Measurements from ENCODE around the gene PLEKHM3.
"Not testable (repeated sequence)": the region's sequence is repeated elsewhere in the genome, so short reads cannot be mapped to it uniquely, and the experiment has no call there.

PLEKHM3 gene

DNA sequence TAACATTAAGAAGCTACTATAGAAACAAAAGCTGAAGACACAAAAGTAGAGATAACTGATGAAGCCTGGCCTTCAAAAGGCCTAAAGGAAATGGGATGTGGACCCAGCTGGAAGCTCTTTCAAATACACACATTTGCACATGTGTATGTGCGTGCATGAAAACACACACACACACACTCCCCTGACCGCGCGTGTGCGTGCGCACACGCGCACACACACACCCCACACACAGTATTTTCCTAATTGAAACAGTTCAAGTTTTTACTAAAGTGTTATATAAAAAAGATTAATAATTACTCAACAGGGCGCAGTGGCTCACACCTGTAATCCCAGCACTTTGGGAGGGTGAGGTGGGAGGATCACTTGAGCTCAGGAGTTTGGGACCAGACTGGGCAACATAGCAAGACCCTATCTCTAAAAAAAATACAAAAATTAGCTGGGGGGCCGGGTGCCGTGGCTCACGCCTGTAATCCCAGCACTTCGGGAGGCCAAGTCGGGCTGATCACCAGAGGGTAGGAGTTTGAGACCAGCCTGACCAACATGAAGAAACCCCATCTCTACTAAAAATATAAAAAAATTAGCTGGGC, 111.5 kb downstream of the PLEKHM3 start:
- no peak overlapping the region for H3K4me3 ChIP-seq (replicated peaks; ENCODE audit: low read depth, low read length)
- H3K27me3 ChIP-seq (replicated peaks; ENCODE audit: control insufficient read depth, insufficient read depth, low read length) = no peaks in the 10 kb centered on the region
- DNase-seq (ENCODE audit: extremely low read depth, insufficient read length) = no peak
- H3K36me3 ChIP-seq (ENCODE audit: control insufficient read depth, insufficient read depth, low read length) = no peaks in the 10 kb centered on the region
- TF ChIP-seq, protein P1, sequence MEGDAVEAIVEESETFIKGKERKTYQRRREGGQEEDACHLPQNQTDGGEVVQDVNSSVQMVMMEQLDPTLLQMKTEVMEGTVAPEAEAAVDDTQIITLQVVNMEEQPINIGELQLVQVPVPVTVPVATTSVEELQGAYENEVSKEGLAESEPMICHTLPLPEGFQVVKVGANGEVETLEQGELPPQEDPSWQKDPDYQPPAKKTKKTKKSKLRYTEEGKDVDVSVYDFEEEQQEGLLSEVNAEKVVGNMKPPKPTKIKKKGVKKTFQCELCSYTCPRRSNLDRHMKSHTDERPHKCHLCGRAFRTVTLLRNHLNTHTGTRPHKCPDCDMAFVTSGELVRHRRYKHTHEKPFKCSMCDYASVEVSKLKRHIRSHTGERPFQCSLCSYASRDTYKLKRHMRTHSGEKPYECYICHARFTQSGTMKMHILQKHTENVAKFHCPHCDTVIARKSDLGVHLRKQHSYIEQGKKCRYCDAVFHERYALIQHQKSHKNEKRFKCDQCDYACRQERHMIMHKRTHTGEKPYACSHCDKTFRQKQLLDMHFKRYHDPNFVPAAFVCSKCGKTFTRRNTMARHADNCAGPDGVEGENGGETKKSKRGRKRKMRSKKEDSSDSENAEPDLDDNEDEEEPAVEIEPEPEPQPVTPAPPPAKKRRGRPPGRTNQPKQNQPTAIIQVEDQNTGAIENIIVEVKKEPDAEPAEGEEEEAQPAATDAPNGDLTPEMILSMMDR (IDR thresholded peaks at IDR 0.05; ENCODE audit: insufficient read depth, low read length, poor library complexity, severe bottlenecking) = no peak

DNA sequence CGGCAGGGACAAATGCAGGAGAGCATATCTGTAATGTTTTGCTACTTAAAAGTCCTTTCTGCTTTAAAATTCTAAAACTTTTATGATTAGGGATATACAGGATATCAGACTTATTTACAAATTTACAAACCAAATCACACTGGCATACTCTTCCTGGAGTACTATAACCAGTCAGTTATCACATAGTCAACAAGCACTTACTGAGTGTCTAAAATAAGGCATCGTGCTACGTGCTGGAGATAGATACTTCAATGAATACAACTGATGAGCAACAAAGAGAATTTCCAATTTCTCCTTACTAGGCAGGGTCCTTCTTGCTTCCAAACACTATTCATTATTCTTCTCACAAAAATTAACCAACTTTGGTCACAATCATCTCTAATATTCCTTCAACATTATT, 113.5 kb downstream of the PLEKHM3 start:
- H3K27me3 ChIP-seq (replicated peaks; ENCODE audit: control insufficient read depth, insufficient read depth, low read length) = no peaks in the 10 kb centered on the region
- TF ChIP-seq, protein P1 (IDR thresholded peaks at IDR 0.05; ENCODE audit: insufficient read depth, low read length, poor library complexity, severe bottlenecking) = no peak
- no peak for DNase-seq (ENCODE audit: extremely low read depth, insufficient read length)
- no peak overlapping the region for H3K4me3 ChIP-seq (replicated peaks; ENCODE audit: low read depth, low read length)
- H3K36me3 ChIP-seq (ENCODE audit: control insufficient read depth, insufficient read depth, low read length) = no peaks in the 10 kb centered on the region

DNA sequence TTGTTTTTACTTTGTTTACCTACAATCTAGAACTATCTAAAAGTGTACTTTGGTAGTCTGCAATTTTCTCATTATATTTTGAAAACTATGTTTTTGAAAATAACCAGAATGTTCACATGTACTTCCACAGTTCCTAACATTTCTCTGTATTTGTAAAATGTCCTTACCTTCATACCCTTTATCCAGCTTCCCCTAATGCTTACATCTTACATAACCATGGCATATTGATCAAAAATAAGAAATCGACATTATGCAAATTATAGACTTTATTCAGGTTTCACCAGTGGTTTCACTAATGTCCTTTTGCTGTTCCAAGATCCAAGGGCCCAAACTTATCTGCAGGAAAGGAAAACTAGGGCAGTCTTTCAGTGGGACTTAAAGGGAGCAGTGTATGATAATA, 114.1 kb downstream of the PLEKHM3 start:
- Histone ChIP-seq H3K27me3 (replicated peaks; ENCODE audit: control insufficient read depth, insufficient read depth, low read length) (no peaks in the 10 kb centered on the region), H3K4me3 (replicated peaks; ENCODE audit: low read depth, low read length) (no peak overlapping the region), H3K36me3 (ENCODE audit: control insufficient read depth, insufficient read depth, low read length) (no peaks in the 10 kb centered on the region)
- DNase-seq (ENCODE audit: extremely low read depth, insufficient read length) = no peak
- TF ChIP-seq, protein P1 (IDR thresholded peaks at IDR 0.05; ENCODE audit: insufficient read depth, low read length, poor library complexity, severe bottlenecking) = no peak

DNA sequence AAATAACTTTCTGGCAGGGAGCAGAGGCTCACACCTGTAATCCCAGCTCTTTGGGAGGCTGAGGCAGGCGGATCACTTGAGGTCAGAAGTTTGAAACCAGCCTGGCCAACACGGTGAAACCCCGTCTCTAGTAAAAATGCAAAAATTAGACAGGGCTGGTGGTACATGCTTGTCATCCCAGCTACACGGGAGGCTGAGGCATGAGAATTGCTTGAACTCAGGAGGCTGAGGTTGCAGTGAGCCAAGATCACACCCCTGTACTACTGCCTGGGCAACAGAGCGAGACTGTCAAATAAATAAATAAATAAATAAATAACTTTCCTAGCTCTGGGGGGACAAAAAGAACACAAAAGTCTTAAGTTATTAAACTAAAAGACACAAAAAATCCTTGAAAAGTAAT, 118.8 kb downstream of the PLEKHM3 start:
- not testable (repeated sequence) for H3K27me3 ChIP-seq (replicated peaks; ENCODE audit: control insufficient read depth, insufficient read depth, low read length); H3K4me3 ChIP-seq (replicated peaks; ENCODE audit: low read depth, low read length); H3K36me3 ChIP-seq (ENCODE audit: control insufficient read depth, insufficient read depth, low read length); DNase-seq (ENCODE audit: extremely low read depth, insufficient read length)

DNA sequence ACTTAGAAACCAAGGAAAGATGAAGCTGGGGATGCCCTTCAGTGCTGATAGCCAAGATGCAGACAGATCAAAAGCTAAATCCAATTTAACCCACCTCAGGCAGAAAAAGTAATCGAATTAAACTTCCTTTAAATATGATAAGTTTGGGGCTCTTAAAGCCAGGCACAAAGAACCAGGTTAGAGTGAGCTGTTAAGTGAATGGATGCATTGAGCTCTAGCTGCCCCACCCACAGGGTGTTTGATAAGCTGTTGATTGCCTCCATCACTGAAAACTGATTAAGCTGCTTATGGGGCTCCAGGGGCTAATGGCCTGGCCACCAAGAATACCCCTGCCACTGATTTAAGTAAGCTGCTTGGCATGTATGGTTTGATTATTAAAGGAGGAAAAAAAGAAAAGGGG, 119.8 kb downstream of the PLEKHM3 start:
- DNase-seq (ENCODE audit: extremely low read depth, insufficient read length) = no peak
- Histone ChIP-seq H3K36me3 (ENCODE audit: control insufficient read depth, insufficient read depth, low read length) (no peaks in the 10 kb centered on the region), H3K4me3 (replicated peaks; ENCODE audit: low read depth, low read length) (no peak overlapping the region), H3K27me3 (replicated peaks; ENCODE audit: control insufficient read depth, insufficient read depth, low read length) (no peaks in the 10 kb centered on the region)
- TF ChIP-seq, protein P1 (IDR thresholded peaks at IDR 0.05; ENCODE audit: insufficient read depth, low read length, poor library complexity, severe bottlenecking) = no peak

DNA sequence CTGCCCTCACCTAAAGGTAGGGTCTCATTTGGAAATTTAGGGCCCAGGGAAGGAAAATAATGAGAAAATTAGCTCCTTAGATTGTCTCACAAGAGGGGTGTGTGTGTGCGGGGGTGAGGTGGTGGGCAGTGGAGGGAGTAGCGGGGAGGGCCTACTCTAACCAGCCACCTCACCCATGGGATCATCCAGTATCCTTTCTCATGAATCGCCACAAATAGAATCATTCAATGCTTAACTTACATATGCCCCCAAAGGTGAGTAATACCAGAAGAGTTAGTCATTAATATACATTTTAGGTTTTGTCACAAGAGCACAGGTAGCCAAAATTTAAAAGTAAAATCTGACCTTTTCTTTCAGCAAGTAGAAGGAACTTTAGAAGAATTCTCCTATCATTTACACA, 122.1 kb downstream of the PLEKHM3 start:
- H3K27me3 ChIP-seq (replicated peaks; ENCODE audit: control insufficient read depth, insufficient read depth, low read length) = no peaks in the 10 kb centered on the region
- TF ChIP-seq, protein P1 (IDR thresholded peaks at IDR 0.05; ENCODE audit: insufficient read depth, low read length, poor library complexity, severe bottlenecking) = no peak
- no peak overlapping the region for H3K4me3 ChIP-seq (replicated peaks; ENCODE audit: low read depth, low read length)
- DNase-seq (ENCODE audit: extremely low read depth, insufficient read length) = no peak
- H3K36me3 ChIP-seq (ENCODE audit: control insufficient read depth, insufficient read depth, low read length) = no peaks in the 10 kb centered on the region

Data from GM06990 (cell line).